Esophagus muscularis mucosa (tissue), 4 donors: ENCODE data around the gene EFCAB8. TPM values are rescaled to one million over a fixed set of nuclear protein-coding genes. Genes with fewer than 3 reads are reported as not detected.

Source experiments
- DNase-seq: peaks from one replicate; pipeline ENCODE4 v3.0.0-alpha.2; 2017; ENCODE audit errors: extremely low spot score
- H3K27ac ChIP-seq, 4 donors: fragments of 200-600 bp; sonication (generic); replicated peaks in 1 of 4; 1 replicate in 3 of 4; 2 replicates in 1 of 4; pipeline ENCODE4 v1.5.1; 2016 to 2019; ENCODE audit warnings: mild to moderate bottlenecking in 1 of 4
- H3K27me3 ChIP-seq, 4 donors: fragments of 200-600 bp; sonication (generic); one replicate each; pipeline versions ENCODE4 v1.5.1 to v1.6.0; 2016 to 2019
- H3K36me3 ChIP-seq, 4 donors: fragments of 200-600 bp; sonication (generic); one replicate each; pipeline ENCODE4 v1.5.1; 2016 to 2019
- H3K4me1 ChIP-seq, 4 donors: fragments of 200-600 bp; sonication (generic); one replicate each; pipeline ENCODE4 v1.5.1; 2016 to 2019
- H3K4me3 ChIP-seq, 4 donors: fragments of 200-600 bp; sonication (generic); 1 replicate in 2 of 4; 2 replicates in 2 of 4; pipeline ENCODE4 v1.5.1; 2016 to 2019; ENCODE audit warnings: mild to moderate bottlenecking in 4 of 4, moderate library complexity in 1 of 4
- H3K9me3 ChIP-seq, 4 donors: fragments of 200-600 bp; sonication (generic); 1 replicate in 3 of 4; 2 replicates in 1 of 4; pipeline ENCODE4 v1.5.1; 2016 to 2019
- CTCF ChIP-seq, 3 experiments: fragments of 200-600 bp in 2 of 3; fragments of 450-650 bp in 1 of 3; sonication (generic) in 2 of 3; IDR thresholded peaks; one replicate each; pipeline ENCODE4 v1.5.1; 2017 to 2019; ENCODE audit warnings: antibody characterized with exemption in 3 of 3, mild to moderate bottlenecking in 2 of 3, moderate library complexity in 1 of 3
- EP300 ChIP-seq: sonication (generic); formaldehyde crosslinking; IDR thresholded peaks from one replicate; pipeline ENCODE4 v1.6.1; 2017; ENCODE audit warnings: antibody characterized with exemption
- POLR2A ChIP-seq: fragments of 450-650 bp; IDR thresholded peaks from one replicate; pipeline ENCODE4 v1.6.1; 2017; ENCODE audit warnings: antibody characterized with exemption, moderate library complexity, mild to moderate bottlenecking, low read depth
- POLR2AphosphoS5 ChIP-seq, 2 donors: sonication (generic); formaldehyde crosslinking; IDR thresholded peaks; one replicate each; pipeline ENCODE4 v1.6.1; 2017; ENCODE audit warnings: antibody characterized with exemption in 2 of 2
- WGBS: methylation state at CpG from one replicate; pipeline ENCODE4 v1.1.5; 2018; 5-methylcytosine and 5-hydroxymethylcytosine counted together
- intact Hi-C: fragments of 100-400 bp; cut with DNase I; formaldehyde crosslinking; loops from one replicate; pipeline ENCODE4 v1.15.1; 2023
- total RNA-seq, 4 donors: library from RNA; depleted of rRNA; stranded (reverse); fragments of >200 nt; gene quantifications; one replicate each; pipeline versions ENCODE4 v1.1.0 to v1.2.1, GENCODE V29; 2016

EFCAB8 gene
- total RNA-seq, 4 donors from 2014 or later, result 0.17 to 0.92 TPM; not detected in 2

- intact Hi-C loops, result no loop called here
- no peak overlapping the region for H3K4me3 ChIP-seq
- DNase-seq, result no peak
- no peaks in the 10 kb centered on the region for H3K36me3 ChIP-seq
- WGBS, result 89% methylated on average over 1 of the region's 1 CpG
- no peak overlapping the region for H3K27ac ChIP-seq
- no peak for TF ChIP-seq CTCF (IDR thresholded peaks at IDR 0.05)
- no peak for TF ChIP-seq EP300
- no peak for TF ChIP-seq POLR2AphosphoS5 (IDR thresholded peaks at IDR 0.05)
- no peak for TF ChIP-seq POLR2A
- no peaks in the 10 kb centered on the region for H3K27me3 ChIP-seq
- no peaks in the 10 kb centered on the region for H3K4me1 ChIP-seq
- H3K9me3 ChIP-seq, result peaks cover 0 to 24% (median 19%) of the 10 kb centered on the region in 4 donors
These were observed 54.0 kb downstream of the EFCAB8 start for GRCh38 chr20:32912688-32913087.

GRCh38 chr20:32914031-32914430, 55.3 kb downstream of the EFCAB8 start:
- Histone ChIP-seq H3K4me1 (no peaks in the 10 kb centered on the region), H3K27ac (no peak overlapping the region), H3K27me3 (no peaks in the 10 kb centered on the region), H3K4me3 (no peak overlapping the region), H3K9me3 (peaks cover 0 to 24% (median 19%) of the 10 kb centered on the region in 4 donors), H3K36me3 (no peaks in the 10 kb centered on the region)
- TF ChIP-seq POLR2A, result no peak
- no peak for TF ChIP-seq EP300
- no peak for TF ChIP-seq POLR2AphosphoS5 (IDR thresholded peaks at IDR 0.05)
- no peak for TF ChIP-seq CTCF (IDR thresholded peaks at IDR 0.05)
- no peak for DNase-seq
- WGBS, result no CpG with 5 or more reads among the region's 1 CpG
- intact Hi-C loops, result no loop called here

GRCh38 chr20:32917191-32917950, 58.6 kb downstream of the EFCAB8 start:
- Histone ChIP-seq H3K4me3 (no peak overlapping the region), H3K9me3 (peaks cover 0 to 24% (median 19%) of the 10 kb centered on the region in 4 donors), H3K27me3 (no peaks in the 10 kb centered on the region), H3K4me1 (no peaks in the 10 kb centered on the region), H3K36me3 (no peaks in the 10 kb centered on the region), H3K27ac (no peak overlapping the region)
- intact Hi-C loops, result no loop called here
- no peak for TF ChIP-seq CTCF (IDR thresholded peaks at IDR 0.05)
- TF ChIP-seq POLR2AphosphoS5 (IDR thresholded peaks at IDR 0.05), result no peak
- no peak for TF ChIP-seq POLR2A
- 73% methylated on average over 8 of the region's 9 CpGs for WGBS
- peak; percentile 87 for DNase-seq

GRCh38 chr20:32918296-32918695, 59.6 kb downstream of the EFCAB8 start:
- Histone ChIP-seq H3K4me1 (no peaks in the 10 kb centered on the region), H3K27ac (no peak overlapping the region), H3K9me3 (peaks cover 0 to 24% (median 19%) of the 10 kb centered on the region in 4 donors), H3K27me3 (no peaks in the 10 kb centered on the region), H3K4me3 (no peak overlapping the region), H3K36me3 (no peaks in the 10 kb centered on the region)
- DNase-seq, result peak; percentile 77
- intact Hi-C loops, result no loop called here
- TF ChIP-seq POLR2AphosphoS5 (IDR thresholded peaks at IDR 0.05), result no peak
- no peak for TF ChIP-seq CTCF (IDR thresholded peaks at IDR 0.05)
- TF ChIP-seq POLR2A, result no peak
- no peak for TF ChIP-seq EP300
- 68% methylated on average over 12 of the region's 12 CpGs for WGBS

GRCh38 chr20:32918751-32919150, 60.0 kb downstream of the EFCAB8 start:
- Histone ChIP-seq H3K9me3 (peaks cover 0 to 24% (median 19%) of the 10 kb centered on the region in 4 donors), H3K27me3 (no peaks in the 10 kb centered on the region), H3K27ac (no peak overlapping the region), H3K36me3 (no peaks in the 10 kb centered on the region), H3K4me3 (no peak overlapping the region), H3K4me1 (no peaks in the 10 kb centered on the region)
- 78% methylated on average over 1 of the region's 1 CpG for WGBS
- intact Hi-C loops, result no loop called here
- no peak for TF ChIP-seq POLR2AphosphoS5 (IDR thresholded peaks at IDR 0.05)
- no peak for TF ChIP-seq EP300
- no peak for TF ChIP-seq POLR2A
- TF ChIP-seq CTCF (IDR thresholded peaks at IDR 0.05), result no peak
- peak; percentile 66 for DNase-seq
